SIG-M5 (cell line): Measurements from ENCODE around the gene BCAP31.
"Not testable (repeated sequence)": the region's sequence is repeated elsewhere in the genome, so short reads cannot be mapped to it uniquely, and the experiment has no call there.

Source experiments
- DNase-seq: peaks from one replicate; lab custom pipeline; 2025; lab: John Stamatoyannopoulos, UW

BCAP31 gene

GRCh38 chrX:153708415-153708814 lies 15.8 kb downstream of the BCAP31 start:
- no peak for DNase-seq

GRCh38 chrX:153707406-153707805 lies 16.8 kb downstream of the BCAP31 start:
- DNase-seq: no peak

GRCh38 chrX:153706799-153707198 lies 17.4 kb downstream of the BCAP31 start:
- DNase-seq: no peak

- DNase-seq: not testable (repeated sequence)
These were observed 18.7 kb downstream of the BCAP31 start for GRCh38 chrX:153705403-153706060.

- DNase-seq: not testable (repeated sequence)
These were observed 19.4 kb downstream of the BCAP31 start for GRCh38 chrX:153704631-153705402.

GRCh38 chrX:153704021-153704526 lies 20.1 kb downstream of the BCAP31 start:
- no peak for DNase-seq

- DNase-seq: no peak
These were observed 21.2 kb downstream of the BCAP31 start for GRCh38 chrX:153703036-153703370.

- DNase-seq: no peak
These were observed 21.7 kb downstream of the BCAP31 start for GRCh38 chrX:153702336-153703035.

GRCh38 chrX:153701706-153702105 lies 22.5 kb downstream of the BCAP31 start:
- no peak for DNase-seq

- DNase-seq: no peak
These were observed 23.2 kb downstream of the BCAP31 start for GRCh38 chrX:153700967-153701366.

GRCh38 chrX:153700376-153700945 lies 23.7 kb downstream of the BCAP31 start:
- DNase-seq: no peak

- DNase-seq: not testable (repeated sequence)
These were observed 24.3 kb downstream of the BCAP31 start for GRCh38 chrX:153699784-153700371.

- not testable (repeated sequence) for DNase-seq
These were observed 24.9 kb downstream of the BCAP31 start for GRCh38 chrX:153699210-153699783.

- DNase-seq: no peak
These were observed 26.0 kb downstream of the BCAP31 start for GRCh38 chrX:153697924-153698865.

- not testable (repeated sequence) for DNase-seq
These were observed 27.0 kb downstream of the BCAP31 start for GRCh38 chrX:153696986-153697722.

- DNase-seq: not testable (repeated sequence)
These were observed 27.6 kb downstream of the BCAP31 start for GRCh38 chrX:153696538-153696937.

GRCh38 chrX:153696100-153696499 lies 28.1 kb downstream of the BCAP31 start:
- no peak for DNase-seq

GRCh38 chrX:153694687-153695270 lies 29.4 kb downstream of the BCAP31 start:
- no peak for DNase-seq

- DNase-seq: not testable (repeated sequence)
These were observed 29.9 kb downstream of the BCAP31 start for GRCh38 chrX:153694256-153694655.
